Liver (tissue), 2 donors: ENCODE results near the gene R3HDML.

Experiments used
- JUND ChIP-seq, 2 donors: IDR thresholded peaks; 2 replicates each; pipeline ENCODE4 v1.6.1; 2016; ENCODE audit warnings: antibody characterized with exemption in 2 of 2
- NR2F2 ChIP-seq: IDR thresholded peaks from 2 replicates; pipeline ENCODE4 v1.6.1; 2016; ENCODE audit warnings: antibody characterized with exemption
- REST ChIP-seq: IDR thresholded peaks from 2 replicates; pipeline ENCODE4 v1.6.1; 2016; ENCODE audit warnings: antibody characterized with exemption, mild to moderate bottlenecking
- donor health status: healthy.

GRCh38 chr20:44291754-44292153, 45.1 kb upstream of the R3HDML start:
- no peak for TF ChIP-seq NR2F2
- TF ChIP-seq REST = no peak
- no peak for TF ChIP-seq JUND (IDR thresholded peaks at IDR 0.05)
